ENCODE results near the gene BPIFB4. TPM values are rescaled to one million over a fixed set of nuclear protein-coding genes. Genes with fewer than 3 reads are reported as not detected.
A peak's percentile ranks its signal among the peaks of the same experiment; 100 is the strongest.

The BPIFB4 gene
- total and polyA plus RNA-seq, 2 of the 4 experiments (the other 2 are of a cell fraction) = not detected

DNA sequence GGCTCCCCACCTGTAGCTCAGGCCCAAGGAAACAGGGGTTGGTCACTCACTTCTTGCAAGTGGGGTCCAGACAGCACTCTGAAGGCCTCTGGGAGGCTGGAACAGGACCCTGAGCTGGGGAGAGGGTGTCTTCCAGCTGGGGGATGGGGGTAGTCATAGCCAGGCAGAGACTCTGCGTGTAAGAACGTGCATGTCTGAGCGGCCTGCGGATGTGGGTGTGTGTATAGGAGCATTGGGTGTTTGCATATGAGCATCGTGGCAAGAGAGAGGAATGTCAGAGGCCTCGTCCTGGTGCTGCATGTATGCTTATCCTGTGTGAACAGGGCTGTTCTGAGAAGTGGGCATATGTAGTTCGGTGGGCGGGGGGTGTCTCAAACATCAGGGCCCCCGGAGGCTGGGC lies 13.7 kb upstream of the BPIFB4 start:
- no peak overlapping the region for H4K8ac ChIP-seq (ENCODE audit: low read depth in 2 of 2, low read length in 2 of 2)
- WGBS, 2 experiments (ENCODE audit: extremely low coverage in 2 of 2, insufficient read length in 1 of 2) = 18% methylated on average over 3 of the region's 9 CpGs; no CpG with 5 or more reads in 1 of the 2 experiments
- H4K20me1 ChIP-seq (ENCODE audit: insufficient read depth, low read length) = no peaks in the 10 kb centered on the region
- ATAC-seq (ENCODE audit: low read depth) (no peak), DNase-seq (no peak)
- H3K27ac ChIP-seq (ENCODE audit: insufficient read depth, low read length) = no peak overlapping the region
- H4K91ac ChIP-seq (ENCODE audit: insufficient read depth, low read depth, low read length) = no peak overlapping the region
- TF ChIP-seq, protein P1, sequence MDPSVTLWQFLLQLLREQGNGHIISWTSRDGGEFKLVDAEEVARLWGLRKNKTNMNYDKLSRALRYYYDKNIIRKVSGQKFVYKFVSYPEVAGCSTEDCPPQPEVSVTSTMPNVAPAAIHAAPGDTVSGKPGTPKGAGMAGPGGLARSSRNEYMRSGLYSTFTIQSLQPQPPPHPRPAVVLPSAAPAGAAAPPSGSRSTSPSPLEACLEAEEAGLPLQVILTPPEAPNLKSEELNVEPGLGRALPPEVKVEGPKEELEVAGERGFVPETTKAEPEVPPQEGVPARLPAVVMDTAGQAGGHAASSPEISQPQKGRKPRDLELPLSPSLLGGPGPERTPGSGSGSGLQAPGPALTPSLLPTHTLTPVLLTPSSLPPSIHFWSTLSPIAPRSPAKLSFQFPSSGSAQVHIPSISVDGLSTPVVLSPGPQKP (IDR thresholded peaks at IDR 0.05; ENCODE audit: borderline replicate concordance, low read depth, low read length) = no peak
- TF ChIP-seq CHD1 (IDR thresholded peaks at IDR 0.05; ENCODE audit: low read depth, low read length) = no peak
- TF ChIP-seq, protein P2, sequence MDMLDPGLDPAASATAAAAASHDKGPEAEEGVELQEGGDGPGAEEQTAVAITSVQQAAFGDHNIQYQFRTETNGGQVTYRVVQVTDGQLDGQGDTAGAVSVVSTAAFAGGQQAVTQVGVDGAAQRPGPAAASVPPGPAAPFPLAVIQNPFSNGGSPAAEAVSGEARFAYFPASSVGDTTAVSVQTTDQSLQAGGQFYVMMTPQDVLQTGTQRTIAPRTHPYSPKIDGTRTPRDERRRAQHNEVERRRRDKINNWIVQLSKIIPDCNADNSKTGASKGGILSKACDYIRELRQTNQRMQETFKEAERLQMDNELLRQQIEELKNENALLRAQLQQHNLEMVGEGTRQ (IDR thresholded peaks at IDR 0.05; ENCODE audit: low read depth, low read length) = no peak
- H2AK5ac ChIP-seq (ENCODE audit: low read depth, low read length) = no peak overlapping the region
- no peak overlapping the region for H3K14ac ChIP-seq (replicated peaks; ENCODE audit: low read depth, low read length)
- intact Hi-C loops (cut with micrococcal nuclease) (no loop called here), dilution Hi-C loops (cut with HindIII; ENCODE audit: low sequenced_read_pairs, unreplicated experiment) (no loop called here), in situ Hi-C loops (cut with MboI; ENCODE audit: low sequenced_read_pairs) (no loop called here)
- no peak overlapping the region for H3K4me3 ChIP-seq (ENCODE audit: insufficient read depth, low read depth, low read length)
- H3K79me1 ChIP-seq (ENCODE audit: low read depth in 1 of 2, low read length in 2 of 2) = no peaks in the 10 kb centered on the region
- no peaks in the 10 kb centered on the region for H3K9me1 ChIP-seq (ENCODE audit: insufficient read depth, low read length)
- no peak overlapping the region for H3K4ac ChIP-seq (ENCODE audit: low read depth, low read length)
- H2BK20ac ChIP-seq (ENCODE audit: low read depth, low read length) = no peak overlapping the region
- no peak overlapping the region for H3K23ac ChIP-seq (ENCODE audit: low read depth, low read length)
- H2AK9ac ChIP-seq (replicated peaks; ENCODE audit: low read depth, low read length, poor library complexity) = peak overlapping the region; percentile 26
- BruUV-seq (replicated peaks) = no TSS peak
- H2BK5ac ChIP-seq (ENCODE audit: low read depth, low read length, poor library complexity, severe bottlenecking) = no peak overlapping the region
- no peak overlapping the region for H3K9ac ChIP-seq (ENCODE audit: low read depth, low read length)
- no peak overlapping the region for H3K4me2 ChIP-seq (ENCODE audit: low read depth, low read length)
- no peaks in the 10 kb centered on the region for H3K36me3 ChIP-seq (ENCODE audit: control insufficient read depth, insufficient read depth, low read length)
- H2BK120ac ChIP-seq (ENCODE audit: low read depth, low read length) = no peak overlapping the region
- no peaks in the 10 kb centered on the region for H3K4me1 ChIP-seq (ENCODE audit: control insufficient read depth, insufficient read depth, low read length)
- ChIA-PET POLR2A (ENCODE audit: unreplicated experiment) (no interaction called here), CTCF (no interaction called here)
- no peak overlapping the region for H3K18ac ChIP-seq (ENCODE audit: low read depth, low read length)
- H3K27me3 ChIP-seq (ENCODE audit: control insufficient read depth, insufficient read depth, low read length) = peaks cover 12% of the 10 kb centered on the region
- H4K5ac ChIP-seq (ENCODE audit: low read depth, low read length) = no peak overlapping the region
- no peak overlapping the region for H3K56ac ChIP-seq (ENCODE audit: extremely low read depth, insufficient read depth, low read length)
- H2BK15ac ChIP-seq (ENCODE audit: low read depth, low read length) = no peak overlapping the region
- H2AFZ ChIP-seq (replicated peaks; ENCODE audit: low read length, poor library complexity) = no peak overlapping the region
- no peaks in the 10 kb centered on the region for H3K9me3 ChIP-seq (ENCODE audit: control insufficient read depth, insufficient read depth, low read length)

Measured in IMR-90 (cell line).